ENCODE measurements around the gene PTAFR.

- TF ChIP-seq, protein P1, sequence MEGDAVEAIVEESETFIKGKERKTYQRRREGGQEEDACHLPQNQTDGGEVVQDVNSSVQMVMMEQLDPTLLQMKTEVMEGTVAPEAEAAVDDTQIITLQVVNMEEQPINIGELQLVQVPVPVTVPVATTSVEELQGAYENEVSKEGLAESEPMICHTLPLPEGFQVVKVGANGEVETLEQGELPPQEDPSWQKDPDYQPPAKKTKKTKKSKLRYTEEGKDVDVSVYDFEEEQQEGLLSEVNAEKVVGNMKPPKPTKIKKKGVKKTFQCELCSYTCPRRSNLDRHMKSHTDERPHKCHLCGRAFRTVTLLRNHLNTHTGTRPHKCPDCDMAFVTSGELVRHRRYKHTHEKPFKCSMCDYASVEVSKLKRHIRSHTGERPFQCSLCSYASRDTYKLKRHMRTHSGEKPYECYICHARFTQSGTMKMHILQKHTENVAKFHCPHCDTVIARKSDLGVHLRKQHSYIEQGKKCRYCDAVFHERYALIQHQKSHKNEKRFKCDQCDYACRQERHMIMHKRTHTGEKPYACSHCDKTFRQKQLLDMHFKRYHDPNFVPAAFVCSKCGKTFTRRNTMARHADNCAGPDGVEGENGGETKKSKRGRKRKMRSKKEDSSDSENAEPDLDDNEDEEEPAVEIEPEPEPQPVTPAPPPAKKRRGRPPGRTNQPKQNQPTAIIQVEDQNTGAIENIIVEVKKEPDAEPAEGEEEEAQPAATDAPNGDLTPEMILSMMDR (IDR thresholded peaks at IDR 0.05): no peak
- no peak for TF ChIP-seq POLR2A (IDR thresholded peaks at IDR 0.05)
Measured at GRCh38 chr1:28113242-28113572, 63.3 kb downstream of the PTAFR start.

Measured in lower leg skin (tissue), 3 donors.